Activated CD4-positive, alpha-beta T cell treated with anti-CD3 and anti-CD28 coated beads, Interleukin-2, amount 10 ng/mL, durations not matched to agents 24 days and 14 days (primary cell): Measurements from ENCODE around the gene DOLK. TPM values are rescaled to one million over a fixed set of nuclear protein-coding genes. Genes with fewer than 3 reads are reported as not detected.
"Not testable (repeated sequence)": the region's sequence is repeated elsewhere in the genome, so short reads cannot be mapped to it uniquely, and the experiment has no call there.

Experiments used
- DNase-seq: peaks from one replicate; pipeline ENCODE4 v3.0.0; 2022
- H3K27ac Mint-ChIP-seq: one replicate; pipeline ENCODE4 v1.8.0; 2022; ENCODE audit warnings: mild to moderate bottlenecking, mixed read lengths
- H3K27me3 Mint-ChIP-seq: one replicate; pipeline ENCODE4 v1.8.0; 2022; ENCODE audit warnings: mixed read lengths
- H3K36me3 Mint-ChIP-seq: one replicate; pipeline ENCODE4 v1.8.0; 2022; ENCODE audit warnings: low read depth, mild to moderate bottlenecking, mixed read lengths
- H3K4me1 Mint-ChIP-seq: one replicate; pipeline ENCODE4 v1.8.0; 2021; ENCODE audit warnings: mixed read lengths
- H3K4me3 Mint-ChIP-seq: one replicate; pipeline ENCODE4 v1.8.0; 2022; ENCODE audit warnings: mild to moderate bottlenecking, moderate library complexity, mixed read lengths
- H3K9me3 Mint-ChIP-seq: one replicate; pipeline ENCODE4 v1.8.0; 2021; ENCODE audit warnings: mixed read lengths
- intact Hi-C: fragments of 100-400 bp; cut with micrococcal nuclease; formaldehyde crosslinking; loops from one replicate; pipeline ENCODE4 v1.15.1; 2023
- total RNA-seq: library from RNA; stranded (reverse); gene quantifications from 2 replicates; pipeline ENCODE4 v1.2.3, GENCODE V29; 2022

Gene DOLK
- total RNA-seq = 15.2 and 15.9 TPM in 2 replicates

- intact Hi-C loops = loop anchor here (1.0 to 5.0 kb wide), 4 partner anchors 66 to 395 kb away; partner anchors contain the start of genes KYAT1, SET, SH3GLB2 and SPTAN1
- no peaks in the 10 kb centered on the region for H3K9me3 Mint-ChIP-seq
- peaks cover 33% of the 10 kb centered on the region for H3K4me1 Mint-ChIP-seq
- no peaks in the 10 kb centered on the region for H3K27me3 Mint-ChIP-seq
- peak within 1 kb of the TSS; percentile 99 for H3K27ac Mint-ChIP-seq
- peak within 1 kb of the TSS; percentile 92 for H3K4me3 Mint-ChIP-seq
- peaks cover 38% of the 10 kb centered on the region for H3K36me3 Mint-ChIP-seq
- DNase-seq = peak; percentile 100
Measured at GRCh38 chr9:128947527-128948301, at the start of gene DOLK, which contains the start of gene NUP188. Gene DOLK (minus strand): TSS chr9:128947603. CDS start chr9:128947303, 300 bp downstream. Gene NUP188 (plus strand): TSS chr9:128947699. CDS start chr9:128947720, 21 bp downstream.

GRCh38 chr9:128995791-128996190, 48.4 kb upstream of the DOLK start:
- Mint-ChIP-seq H3K36me3 (peaks cover 71% of the 10 kb centered on the region), H3K9me3 (no peaks in the 10 kb centered on the region), H3K27ac (no peak overlapping the region), H3K27me3 (no peaks in the 10 kb centered on the region), H3K4me3 (no peak overlapping the region), H3K4me1 (peaks cover 14% of the 10 kb centered on the region)
- intact Hi-C loops = no loop called here
- no peak for DNase-seq

DNA sequence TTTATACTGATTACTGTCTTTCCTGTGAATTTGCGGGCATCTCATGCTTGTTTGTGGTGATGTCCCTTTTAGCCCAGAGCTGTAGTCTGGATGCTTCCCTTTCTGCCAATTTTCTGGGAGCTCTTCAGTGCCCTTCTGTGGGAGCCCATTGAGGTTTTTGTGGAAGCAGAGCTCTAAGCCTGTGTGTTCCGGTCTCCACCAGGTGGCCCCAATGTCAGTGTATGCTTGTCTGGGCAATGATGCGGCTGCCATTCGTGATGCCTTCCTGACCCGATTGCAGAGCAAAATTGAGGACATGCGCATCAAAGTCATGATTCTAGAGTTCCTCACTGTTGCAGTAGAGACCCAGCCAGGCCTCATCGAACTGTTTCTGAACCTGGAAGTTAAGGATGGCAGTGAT, 45.6 kb upstream of the DOLK start:
- intact Hi-C loops = no loop called here
- Mint-ChIP-seq H3K27me3 (no peaks in the 10 kb centered on the region), H3K4me3 (no peak overlapping the region), H3K27ac (no peak overlapping the region), H3K9me3 (no peaks in the 10 kb centered on the region), H3K4me1 (peaks cover 5% of the 10 kb centered on the region), H3K36me3 (peaks cover 61% of the 10 kb centered on the region)
- no peak for DNase-seq

- Mint-ChIP-seq H3K4me3 (no peak overlapping the region), H3K27ac (no peak overlapping the region), H3K27me3 (no peaks in the 10 kb centered on the region), H3K9me3 (no peaks in the 10 kb centered on the region), H3K36me3 (peaks cover 65% of the 10 kb centered on the region), H3K4me1 (no peaks in the 10 kb centered on the region)
- intact Hi-C loops = no loop called here
- DNase-seq = no peak
Measured at GRCh38 chr9:128987805-128988204, 40.4 kb upstream of the DOLK start.

DNA sequence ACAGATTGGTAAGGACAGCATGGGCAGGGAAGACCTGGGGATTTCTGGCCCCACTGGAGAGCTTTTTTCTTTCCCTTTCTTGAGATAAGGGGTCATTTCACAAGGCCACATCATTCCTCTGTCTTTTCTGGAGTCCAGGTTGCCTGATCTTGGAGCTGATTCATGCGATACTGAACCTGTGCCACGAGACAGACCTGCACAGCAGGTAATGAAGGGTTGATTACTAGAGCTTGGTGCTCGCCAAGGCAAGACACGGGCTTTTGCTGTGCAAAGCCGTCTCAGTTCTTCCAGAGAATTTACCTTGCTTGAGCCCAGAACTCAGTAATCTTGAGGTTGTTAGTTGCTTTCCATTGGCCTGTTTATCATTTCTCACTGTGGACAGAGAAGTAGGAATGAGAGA, 39.3 kb upstream of the DOLK start:
- Mint-ChIP-seq H3K9me3 (no peaks in the 10 kb centered on the region), H3K27me3 (no peaks in the 10 kb centered on the region), H3K4me1 (no peaks in the 10 kb centered on the region), H3K27ac (no peak overlapping the region), H3K4me3 (no peak overlapping the region), H3K36me3 (peaks cover 71% of the 10 kb centered on the region)
- DNase-seq = no peak
- intact Hi-C loops = no loop called here

- Mint-ChIP-seq H3K27me3 (no peaks in the 10 kb centered on the region), H3K36me3 (peaks cover 89% of the 10 kb centered on the region), H3K4me3 (no peak overlapping the region), H3K27ac (no peak overlapping the region), H3K4me1 (no peaks in the 10 kb centered on the region), H3K9me3 (no peaks in the 10 kb centered on the region)
- intact Hi-C loops = no loop called here
- no peak for DNase-seq
Measured at GRCh38 chr9:128983536-128983935, 36.1 kb upstream of the DOLK start.

- intact Hi-C loops = no loop called here
- DNase-seq = no peak
- Mint-ChIP-seq H3K4me1 (no peaks in the 10 kb centered on the region), H3K4me3 (no peak overlapping the region), H3K27ac (no peak overlapping the region), H3K27me3 (no peaks in the 10 kb centered on the region), H3K9me3 (no peaks in the 10 kb centered on the region), H3K36me3 (peaks cover 75% of the 10 kb centered on the region)
Measured at GRCh38 chr9:128979111-128979510, 31.7 kb upstream of the DOLK start.

DNA sequence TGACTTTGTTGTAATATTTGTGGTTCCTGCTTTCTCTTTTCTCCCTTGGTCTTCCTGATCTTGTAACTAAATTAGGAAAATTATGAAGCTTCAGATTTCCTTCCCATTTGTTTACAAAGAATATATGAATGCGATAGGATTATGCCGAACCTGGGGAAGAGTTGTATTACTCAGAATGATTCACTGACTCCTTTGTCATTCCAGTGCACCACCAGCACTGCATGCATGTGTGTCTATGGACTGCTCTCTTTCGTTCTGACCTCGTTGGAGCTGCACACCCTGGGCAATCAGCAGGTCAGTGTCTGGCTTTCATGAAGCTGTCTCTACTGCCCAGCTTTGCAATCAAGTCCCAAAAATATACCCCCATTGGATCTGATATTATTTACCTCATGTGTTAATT, 25.6 kb upstream of the DOLK start:
- no peak for DNase-seq
- Mint-ChIP-seq H3K27me3 (no peaks in the 10 kb centered on the region), H3K9me3 (no peaks in the 10 kb centered on the region), H3K4me1 (no peaks in the 10 kb centered on the region), H3K4me3 (no peak overlapping the region), H3K27ac (no peak overlapping the region), H3K36me3 (peaks cover 68% of the 10 kb centered on the region)
- intact Hi-C loops = no loop called here

DNA sequence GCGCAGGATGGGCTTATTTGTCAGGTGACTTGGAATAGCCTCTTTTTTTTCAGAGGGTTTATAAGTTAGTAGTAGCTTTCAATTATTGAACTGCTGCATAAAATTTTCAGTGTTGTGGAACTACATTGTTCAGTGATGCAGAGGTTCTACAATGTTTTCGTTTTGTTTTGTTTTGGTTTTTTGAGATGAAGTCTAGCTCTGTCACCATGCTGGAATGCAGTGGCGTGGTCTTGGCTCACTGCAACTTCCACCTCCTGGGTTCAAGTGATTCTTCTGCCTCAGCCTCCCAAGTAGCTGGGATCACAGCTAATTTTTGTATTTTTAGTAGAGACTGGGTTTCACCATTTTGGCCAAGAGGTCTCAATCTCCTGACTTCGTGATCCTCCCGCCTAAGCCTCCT, 22.1 kb upstream of the DOLK start:
- H3K36me3 Mint-ChIP-seq = peaks cover 55% of the 10 kb centered on the region
- H3K4me1 Mint-ChIP-seq = no peaks in the 10 kb centered on the region
- intact Hi-C loops = no loop called here
- H3K27ac Mint-ChIP-seq = no peak overlapping the region
- DNase-seq = no peak
- no peaks in the 10 kb centered on the region for H3K27me3 Mint-ChIP-seq
- no peak overlapping the region for H3K4me3 Mint-ChIP-seq
- no peaks in the 10 kb centered on the region for H3K9me3 Mint-ChIP-seq

- intact Hi-C loops, H3K27ac Mint-ChIP-seq, DNase-seq, H3K4me3 Mint-ChIP-seq, H3K27me3 Mint-ChIP-seq, H3K9me3 Mint-ChIP-seq, H3K4me1 Mint-ChIP-seq: not testable (repeated sequence)
- peaks cover 52% of the 10 kb centered on the region for H3K36me3 Mint-ChIP-seq
Measured at GRCh38 chr9:128961403-128961802, 14.0 kb upstream of the DOLK start.

DNA sequence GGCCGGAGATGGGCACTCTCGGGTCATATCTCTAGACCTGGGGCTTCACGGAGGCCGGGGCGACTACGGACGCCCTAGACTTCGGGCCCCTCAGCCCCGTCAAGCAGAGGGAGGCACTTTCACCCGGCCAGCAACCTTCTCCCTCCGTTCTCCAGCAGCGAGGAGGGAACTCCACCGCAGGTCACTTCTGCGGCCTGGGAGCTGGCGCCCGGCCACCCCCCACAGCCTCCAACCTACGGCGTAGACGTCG, 201 bp downstream of the DOLK start:
- intact Hi-C loops = loop anchor here (1.0 to 5.0 kb wide), 2 partner anchors 81 to 260 kb away; partner anchors contain the start of genes SET and SH3GLB2
- peaks cover 31% of the 10 kb centered on the region for H3K4me1 Mint-ChIP-seq
- no peaks in the 10 kb centered on the region for H3K9me3 Mint-ChIP-seq
- DNase-seq = no peak
- H3K27me3 Mint-ChIP-seq = no peaks in the 10 kb centered on the region
- H3K4me3 Mint-ChIP-seq = peak overlapping the region; percentile 92
- H3K27ac Mint-ChIP-seq = peak overlapping the region; percentile 99
- peaks cover 35% of the 10 kb centered on the region for H3K36me3 Mint-ChIP-seq

DNA sequence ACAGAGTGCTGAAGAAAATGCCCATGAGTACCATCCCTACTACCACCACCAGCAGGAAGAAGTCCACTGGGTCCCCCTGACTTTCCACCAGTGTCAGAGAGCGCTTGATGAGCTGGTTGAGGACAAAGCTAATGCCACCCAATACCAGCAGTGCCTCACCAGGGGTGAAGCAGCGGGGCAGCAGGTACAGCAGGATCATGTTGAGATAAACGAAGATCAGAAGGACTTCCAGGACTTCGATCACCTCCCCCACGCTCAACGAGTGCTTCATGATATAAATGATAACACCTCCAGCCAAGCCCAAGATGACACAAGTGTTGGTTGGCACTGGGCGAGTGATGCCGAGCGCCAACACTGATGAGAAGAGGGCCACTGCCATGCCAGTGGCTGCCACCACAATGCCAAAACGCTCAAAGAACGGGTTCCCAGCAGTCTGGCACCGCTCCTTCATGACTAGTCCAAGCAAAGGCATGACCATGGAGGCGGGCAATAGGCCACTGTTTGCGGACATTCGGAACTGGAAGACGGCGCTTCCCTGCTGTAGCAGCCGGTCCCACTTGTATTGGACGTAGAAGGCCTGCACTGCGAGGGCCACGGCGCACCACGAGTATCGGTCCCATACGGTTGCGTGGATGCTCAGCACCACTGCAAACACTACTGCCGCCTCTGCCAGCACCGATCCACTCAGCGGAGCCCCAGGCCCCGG, 679 bp downstream of the DOLK start:
- peak; percentile 63 for DNase-seq
- H3K27me3 Mint-ChIP-seq = no peaks in the 10 kb centered on the region
- no peaks in the 10 kb centered on the region for H3K9me3 Mint-ChIP-seq
- intact Hi-C loops = loop anchor here (1.0 to 5.0 kb wide), 2 partner anchors 82 to 259 kb away; partner anchors contain the start of genes SET and SH3GLB2
- peak overlapping the region; percentile 99 for H3K27ac Mint-ChIP-seq
- H3K4me3 Mint-ChIP-seq = peak overlapping the region; percentile 92
- H3K4me1 Mint-ChIP-seq = peaks cover 31% of the 10 kb centered on the region
- H3K36me3 Mint-ChIP-seq = peaks cover 31% of the 10 kb centered on the region

- Mint-ChIP-seq H3K4me1 (peaks cover 31% of the 10 kb centered on the region), H3K9me3 (no peaks in the 10 kb centered on the region), H3K4me3 (peak overlapping the region; percentile 92), H3K36me3 (peaks cover 26% of the 10 kb centered on the region), H3K27ac (peak overlapping the region; percentile 99), H3K27me3 (no peaks in the 10 kb centered on the region)
- DNase-seq = no peak
- intact Hi-C loops = loop anchor here (5.0 kb wide), 1 partner anchor 259 kb away; the partner anchor contains the start of gene SET
Measured at GRCh38 chr9:128945798-128946501, 1.5 kb downstream of the DOLK start.

DNA sequence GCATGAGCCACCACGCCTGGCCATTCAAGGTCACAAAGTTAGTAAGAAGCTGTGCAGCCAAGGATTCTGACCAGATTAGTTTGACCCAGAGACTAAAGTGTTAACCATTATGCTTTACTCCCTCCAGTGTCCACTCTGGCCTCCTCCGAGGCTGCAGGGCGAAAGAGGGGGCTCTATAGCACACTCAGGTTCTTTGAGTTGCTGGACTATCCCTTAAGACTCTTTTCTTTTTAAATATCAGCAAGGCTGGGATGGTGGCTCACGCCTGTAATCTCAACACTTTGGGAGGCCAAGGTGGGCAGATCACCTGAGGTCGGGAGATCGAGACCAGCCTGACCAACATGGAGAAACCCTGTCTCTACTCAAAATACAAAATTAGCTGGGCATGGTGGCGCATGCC, 2.4 kb downstream of the DOLK start:
- not testable (repeated sequence) for DNase-seq, H3K27ac Mint-ChIP-seq, H3K9me3 Mint-ChIP-seq, H3K27me3 Mint-ChIP-seq, H3K4me3 Mint-ChIP-seq
- peaks cover 28% of the 10 kb centered on the region for H3K4me1 Mint-ChIP-seq
- peaks cover 23% of the 10 kb centered on the region for H3K36me3 Mint-ChIP-seq
- intact Hi-C loops = loop anchor here (5.0 kb wide), 1 partner anchor 258 kb away; the partner anchor contains the start of gene SET
